ENCODE results near the gene SIK1.

SIK1 gene

GRCh38 chr21:43371786-43372185 lies 55.1 kb downstream of the SIK1 start:
- in situ Hi-C loops (cut with MboI; ENCODE audit: low pct_unique_long_range_greater_than_20kb, low sequenced_read_pairs) = no loop called here
- DNase-seq = no peak

- in situ Hi-C loops (cut with MboI; ENCODE audit: low pct_unique_long_range_greater_than_20kb, low sequenced_read_pairs) = no loop called here
- DNase-seq = no peak
Observed at GRCh38 chr21:43370888-43371570, 55.9 kb downstream of the SIK1 start.

DNA sequence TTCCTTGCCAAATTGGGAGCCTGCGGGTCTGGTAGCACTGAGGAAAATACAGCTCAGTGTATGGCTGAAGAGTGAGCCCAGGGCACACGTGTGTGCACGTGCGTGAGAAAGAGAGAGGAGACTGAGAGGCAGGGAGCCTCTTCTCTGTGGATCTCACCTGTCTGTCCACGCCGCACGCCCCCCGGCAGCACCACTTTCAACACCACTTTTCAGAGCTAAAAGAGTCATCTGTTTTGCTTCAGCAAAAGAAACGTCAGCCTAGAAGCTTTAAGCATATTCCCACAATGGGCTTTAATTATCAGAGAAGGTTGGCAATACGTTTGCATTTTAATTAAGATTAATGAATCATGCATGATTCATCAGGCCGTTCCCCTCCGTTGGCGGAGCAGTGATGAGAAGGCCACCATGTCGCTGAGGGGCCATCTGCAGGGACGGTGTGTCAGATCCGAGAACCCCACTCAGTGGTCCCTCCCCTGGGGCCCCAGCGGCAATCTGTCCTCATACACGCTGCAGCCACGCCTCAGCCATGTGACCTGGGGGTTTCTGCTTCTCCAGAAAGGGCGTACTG lies 56.8 kb downstream of the SIK1 start:
- in situ Hi-C loops (cut with MboI; ENCODE audit: low pct_unique_long_range_greater_than_20kb, low sequenced_read_pairs) = no loop called here
- DNase-seq = no peak

GRCh38 chr21:43369596-43370090 lies 57.3 kb downstream of the SIK1 start:
- in situ Hi-C loops (cut with MboI; ENCODE audit: low pct_unique_long_range_greater_than_20kb, low sequenced_read_pairs) = no loop called here
- DNase-seq = no peak

DNA sequence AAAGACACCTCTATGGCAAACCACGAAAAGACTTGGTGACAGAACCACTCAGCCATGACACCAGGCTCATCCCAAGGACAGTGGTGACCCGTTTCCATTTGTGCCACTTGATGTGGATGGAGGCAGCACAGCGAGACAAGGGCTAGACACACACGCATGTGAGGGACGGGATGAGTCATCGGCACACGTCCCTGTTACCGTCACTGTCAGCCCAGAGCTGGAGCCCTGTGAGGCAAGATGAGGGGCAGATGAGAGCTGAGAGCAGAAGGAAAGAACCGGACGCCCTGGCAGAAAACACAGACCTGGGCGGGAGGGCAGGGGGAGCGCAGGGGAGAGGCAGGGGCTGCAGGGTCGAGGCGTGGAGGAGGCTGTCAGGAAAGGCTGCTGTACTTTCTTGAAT lies 57.8 kb downstream of the SIK1 start:
- in situ Hi-C loops (cut with MboI; ENCODE audit: low pct_unique_long_range_greater_than_20kb, low sequenced_read_pairs) = no loop called here
- DNase-seq = no peak

DNA sequence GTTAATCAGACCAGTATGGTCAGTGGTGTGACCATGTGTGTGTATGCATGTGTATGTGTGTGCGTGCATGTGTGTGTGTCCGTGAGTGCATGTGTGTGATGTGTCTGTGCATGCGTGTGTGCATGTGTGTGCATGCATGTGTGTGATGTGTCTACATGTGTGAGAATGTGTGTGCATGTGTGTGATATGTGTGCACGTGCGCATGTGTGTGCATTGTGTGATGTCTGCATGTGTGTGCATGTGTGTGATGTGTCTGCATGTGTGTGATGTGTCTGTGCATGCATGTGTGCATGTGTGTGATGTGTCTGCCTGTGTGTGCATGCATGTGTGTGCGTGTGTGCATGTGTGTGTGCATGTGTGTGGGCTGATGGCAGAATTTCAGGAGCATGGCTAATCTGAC lies 58.2 kb downstream of the SIK1 start:
- DNase-seq = no peak
- in situ Hi-C loops (cut with MboI; ENCODE audit: low pct_unique_long_range_greater_than_20kb, low sequenced_read_pairs) = no loop called here

GRCh38 chr21:43367859-43368258 lies 59.1 kb downstream of the SIK1 start:
- DNase-seq = no peak
- in situ Hi-C loops (cut with MboI; ENCODE audit: low pct_unique_long_range_greater_than_20kb, low sequenced_read_pairs) = no loop called here

GRCh38 chr21:43367296-43367695 lies 59.6 kb downstream of the SIK1 start:
- in situ Hi-C loops (cut with MboI; ENCODE audit: low pct_unique_long_range_greater_than_20kb, low sequenced_read_pairs) = no loop called here
- DNase-seq = no peak

- in situ Hi-C loops (cut with MboI; ENCODE audit: low pct_unique_long_range_greater_than_20kb, low sequenced_read_pairs) = no loop called here
- no peak for DNase-seq
Observed at GRCh38 chr21:43366656-43367055, 60.3 kb downstream of the SIK1 start.

GRCh38 chr21:43365611-43366426 lies 61.1 kb downstream of the SIK1 start:
- no peak for DNase-seq
- in situ Hi-C loops (cut with MboI; ENCODE audit: low pct_unique_long_range_greater_than_20kb, low sequenced_read_pairs) = no loop called here

DNA sequence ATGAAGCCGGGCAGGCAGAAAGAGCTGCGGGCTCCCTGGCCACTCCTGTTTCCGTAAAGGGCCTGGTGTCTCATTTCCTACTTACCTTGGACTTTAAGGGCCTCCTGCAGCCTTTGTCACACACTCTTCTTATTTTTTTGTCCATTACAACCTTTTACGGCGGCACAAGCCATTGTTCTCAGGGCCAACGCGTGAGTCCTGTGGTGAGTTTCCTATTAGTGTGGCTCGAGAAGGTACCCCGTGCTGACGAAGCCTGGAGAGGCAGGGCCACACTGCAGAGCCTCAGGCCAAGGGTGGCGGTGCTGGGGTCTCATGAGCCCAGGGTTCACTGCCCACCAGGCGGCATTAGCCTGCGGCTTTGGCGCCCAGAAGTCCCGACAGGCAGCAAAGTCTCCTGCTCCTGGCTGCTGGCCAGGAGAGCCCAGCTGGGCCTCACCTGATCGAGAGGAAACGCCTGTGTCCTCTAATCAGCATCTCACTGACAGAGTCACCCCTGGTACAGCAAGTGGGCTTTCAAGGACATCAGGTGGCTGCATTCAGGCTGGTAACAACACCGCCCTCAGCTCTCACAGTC lies 62.0 kb downstream of the SIK1 start:
- DNase-seq = no peak
- in situ Hi-C loops (cut with MboI; ENCODE audit: low pct_unique_long_range_greater_than_20kb, low sequenced_read_pairs) = no loop called here

Data from KBM-7 (cell line).